ENCODE data around the gene SPIB.
"Not testable (repeated sequence)": the region's sequence is repeated elsewhere in the genome, so short reads cannot be mapped to it uniquely, and the experiment has no call there.

The SPIB gene

GRCh38 chr19:50420127-50420526 is 1.4 kb downstream of the SPIB start:
- no peak for DNase-seq

- no peak for DNase-seq
These were observed 2.1 kb downstream of the SPIB start for GRCh38 chr19:50420808-50421207.

DNA sequence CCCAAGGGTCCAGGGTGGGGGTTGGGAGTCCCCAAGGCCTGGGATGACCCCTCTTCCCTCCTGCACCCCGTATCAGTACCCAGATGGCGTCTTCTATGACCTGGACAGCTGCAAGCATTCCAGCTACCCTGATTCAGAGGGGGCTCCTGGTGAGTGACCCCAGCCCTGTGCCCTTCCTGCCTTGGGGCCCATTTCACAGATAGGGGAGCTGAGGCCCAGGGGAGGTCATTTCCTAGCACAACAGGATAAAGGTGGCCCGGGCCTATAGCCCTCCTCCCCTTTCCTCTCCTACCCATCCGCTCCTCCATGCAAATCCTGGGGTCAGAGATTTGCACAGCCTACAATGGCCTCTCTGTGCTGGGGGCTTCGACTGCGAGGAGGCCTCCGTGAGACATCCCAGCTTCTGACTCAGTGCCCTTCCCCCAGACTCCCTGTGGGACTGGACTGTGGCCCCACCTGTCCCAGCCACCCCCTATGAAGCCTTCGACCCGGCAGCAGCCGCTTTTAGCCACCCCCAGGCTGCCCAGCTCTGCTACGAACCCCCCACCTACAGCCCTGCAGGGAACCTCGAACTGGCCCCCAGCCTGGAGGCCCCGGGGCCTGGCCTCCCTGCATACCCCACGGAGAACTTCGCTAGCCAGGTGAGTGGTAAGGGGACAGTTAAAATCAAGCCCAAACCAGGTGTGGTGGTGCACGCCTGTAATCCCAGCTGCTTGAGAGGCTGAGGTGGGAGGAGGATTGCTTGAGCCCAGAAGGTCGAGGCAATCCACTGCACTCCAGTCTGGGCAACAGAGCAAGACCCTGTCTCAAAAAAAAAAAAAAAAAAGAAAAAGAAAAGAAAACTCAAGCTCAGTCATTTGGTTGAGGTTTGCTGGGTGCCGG is 3.9 kb downstream of the SPIB start:
- no peak for DNase-seq

- no peak for DNase-seq
These were observed 4.8 kb downstream of the SPIB start for GRCh38 chr19:50423279-50424113.

GRCh38 chr19:50425581-50425980 is 6.8 kb downstream of the SPIB start:
- DNase-seq = no peak

DNA sequence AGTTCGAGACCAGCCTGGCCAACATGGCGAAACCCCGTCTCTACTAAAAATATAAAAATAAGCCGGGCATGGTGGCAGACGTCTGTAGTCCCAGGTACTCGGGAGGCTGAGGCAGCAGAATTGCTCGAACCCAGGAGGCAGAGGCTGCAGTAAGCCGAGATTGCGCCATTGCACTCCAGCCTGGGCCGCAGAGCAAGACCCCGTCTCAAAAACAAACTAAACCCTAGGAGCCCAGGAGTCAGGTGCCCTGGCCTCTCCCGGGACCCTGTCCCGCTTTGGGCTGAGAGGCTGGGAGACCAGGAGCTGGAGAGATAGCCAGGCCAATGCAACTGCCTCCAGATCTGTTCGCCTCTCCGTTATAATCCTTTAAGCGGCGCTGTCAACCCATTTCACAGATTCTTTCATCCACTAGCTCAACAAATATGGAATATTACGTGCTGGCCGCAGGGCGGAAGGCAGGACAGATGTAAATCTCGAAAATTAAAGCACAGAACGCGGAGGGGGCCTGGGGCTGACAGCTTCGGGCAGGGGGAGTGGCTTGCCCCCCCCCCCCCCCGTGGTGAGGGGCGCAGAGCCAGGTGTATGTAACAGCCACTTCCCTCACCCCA is 8.7 kb downstream of the SPIB start:
- no peak for DNase-seq

DNA sequence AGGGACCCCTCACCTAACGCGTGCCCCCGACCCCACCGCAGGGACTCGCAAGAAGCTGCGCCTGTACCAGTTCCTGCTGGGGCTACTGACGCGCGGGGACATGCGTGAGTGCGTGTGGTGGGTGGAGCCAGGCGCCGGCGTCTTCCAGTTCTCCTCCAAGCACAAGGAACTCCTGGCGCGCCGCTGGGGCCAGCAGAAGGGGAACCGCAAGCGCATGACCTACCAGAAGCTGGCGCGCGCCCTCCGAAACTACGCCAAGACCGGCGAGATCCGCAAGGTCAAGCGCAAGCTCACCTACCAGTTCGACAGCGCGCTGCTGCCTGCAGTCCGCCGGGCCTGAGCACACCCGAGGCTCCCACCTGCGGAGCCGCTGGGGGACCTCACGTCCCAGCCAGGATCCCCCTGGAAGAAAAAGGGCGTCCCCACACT is 9.3 kb downstream of the SPIB start:
- no peak for DNase-seq

GRCh38 chr19:50428772-50429463 is 10.2 kb downstream of the SPIB start:
- DNase-seq = no peak

DNA sequence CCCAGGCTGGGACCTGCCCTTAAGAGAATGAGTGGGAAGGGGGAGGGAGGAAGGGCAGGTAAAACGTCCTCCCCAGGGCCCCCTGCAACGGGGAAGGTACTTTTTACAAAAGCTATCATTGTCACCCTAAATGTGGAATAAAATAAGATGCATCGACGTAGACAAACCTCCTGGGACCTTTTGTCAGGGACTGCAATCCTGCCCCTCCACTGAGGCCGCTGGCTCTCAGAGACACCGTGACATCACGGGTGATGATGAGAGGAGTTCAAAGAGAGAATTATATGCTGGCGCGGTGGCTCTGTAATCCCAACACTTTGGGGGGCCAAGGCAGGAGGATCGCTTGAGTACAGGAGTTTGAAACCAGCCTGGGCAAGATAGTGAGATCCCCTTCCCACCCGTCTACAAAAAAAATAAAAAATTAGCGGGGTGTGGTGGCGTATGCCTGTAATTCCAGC is 12.2 kb downstream of the SPIB start:
- no peak for DNase-seq

GRCh38 chr19:50431343-50432220 is 12.8 kb downstream of the SPIB start:
- DNase-seq = peak; percentile 40

- DNase-seq = no peak
These were observed 13.7 kb downstream of the SPIB start, which contains the start of gene MYBPC2 for GRCh38 chr19:50432221-50433028. MYBPC2 (plus strand) TSS chr19:50432892; CDS start chr19:50432954, 62 bp downstream.

DNA sequence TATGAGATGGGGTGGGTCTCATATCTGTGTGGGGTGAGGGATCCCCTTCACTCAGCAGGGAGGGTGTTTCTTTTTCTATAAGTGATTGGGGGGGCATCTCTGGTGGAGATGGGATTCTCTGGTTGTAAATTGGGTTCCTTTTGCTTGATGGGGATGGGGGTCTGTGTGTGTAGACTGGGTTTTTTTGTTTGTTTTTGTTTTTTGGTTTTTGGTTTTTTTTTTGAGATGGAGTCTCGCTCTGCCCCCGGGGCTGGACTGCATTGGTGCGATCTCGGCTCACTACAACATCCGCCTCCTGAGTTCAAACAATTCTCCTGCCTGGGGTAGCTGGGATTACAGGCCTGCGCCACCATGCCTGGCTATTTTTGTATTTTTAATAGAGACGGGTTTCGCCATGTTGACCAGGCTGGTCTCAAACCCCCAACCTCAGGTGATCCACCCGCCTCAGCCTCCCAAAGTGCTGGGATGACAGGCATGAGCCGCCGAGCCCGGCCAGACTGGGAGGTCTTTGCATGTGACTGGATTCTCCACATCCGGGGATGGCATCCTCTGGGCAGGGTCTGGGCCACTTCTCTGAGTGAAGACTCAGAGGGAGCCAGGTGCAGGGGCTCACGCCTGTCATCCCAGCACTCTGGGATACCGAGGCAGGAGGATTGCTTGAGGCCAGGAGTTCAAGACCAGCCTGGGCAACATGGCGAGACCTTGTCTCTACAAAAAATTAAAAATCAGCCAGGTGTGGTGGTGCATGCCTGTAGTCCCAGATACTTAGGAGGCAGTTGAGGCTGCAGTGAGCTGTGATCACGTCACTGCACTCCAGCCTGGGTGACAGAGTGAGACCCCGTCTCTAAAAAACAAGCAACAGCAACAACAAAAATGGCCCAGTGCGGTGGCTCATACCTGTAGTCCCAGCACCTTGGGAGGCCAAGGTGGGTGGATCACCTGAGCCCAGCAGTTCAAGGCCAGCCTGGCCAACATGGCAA is 14.8 kb downstream of the SPIB start:
- DNase-seq = no peak

DNA sequence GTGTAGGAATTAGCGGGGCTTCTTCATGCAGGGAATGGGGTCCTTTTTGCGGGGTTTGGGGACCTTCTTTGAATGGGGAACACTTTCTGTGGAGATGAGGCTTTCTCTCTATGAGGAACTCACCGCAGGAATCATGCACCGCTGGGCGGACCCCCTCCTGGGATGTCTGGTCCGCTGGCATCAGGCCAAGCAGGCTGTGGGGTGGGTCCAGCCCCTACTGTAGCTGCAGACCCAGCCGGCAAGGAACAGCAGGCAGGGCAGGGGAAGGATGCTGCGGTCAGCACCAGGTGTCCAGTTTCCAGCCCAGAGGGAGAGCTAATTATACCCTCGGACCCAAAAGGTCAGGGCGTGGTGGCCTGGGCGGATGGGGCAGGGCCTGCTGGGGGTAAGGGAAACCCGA is 15.8 kb downstream of the SPIB start:
- no peak for DNase-seq

GRCh38 chr19:50435221-50435620 is 16.5 kb downstream of the SPIB start:
- DNase-seq = no peak

- DNase-seq = no peak
These were observed 16.9 kb downstream of the SPIB start for GRCh38 chr19:50435627-50436026.

DNA sequence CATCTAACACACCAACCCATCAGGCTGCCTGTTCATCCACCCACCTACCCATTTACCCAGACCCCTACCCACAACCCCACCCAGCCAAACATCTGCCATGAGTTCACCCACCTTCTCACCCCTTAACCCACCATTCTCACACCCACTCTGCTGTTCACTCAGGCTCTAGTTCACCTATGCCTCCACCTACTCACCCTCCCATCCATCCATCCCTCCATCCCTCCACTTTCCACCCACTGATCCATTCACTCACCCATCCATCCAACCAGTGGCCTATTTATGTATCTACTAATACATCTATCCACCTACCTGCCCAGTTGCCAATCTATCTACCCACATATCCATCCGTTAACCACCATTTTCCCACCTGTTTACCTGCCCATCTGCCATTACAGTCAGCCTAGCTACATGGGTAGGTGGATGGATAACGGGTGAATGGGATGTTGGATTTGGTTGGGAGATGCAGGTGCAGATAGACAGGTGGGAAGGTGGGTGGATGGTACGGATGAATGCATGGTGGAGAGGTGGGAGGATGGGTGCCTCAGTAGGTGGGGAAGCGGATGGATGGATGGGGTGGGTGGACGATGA is 19.2 kb downstream of the SPIB start:
- no peak for DNase-seq

- not testable (repeated sequence) for DNase-seq
These were observed 20.4 kb downstream of the SPIB start for GRCh38 chr19:50439130-50439529.

DNA sequence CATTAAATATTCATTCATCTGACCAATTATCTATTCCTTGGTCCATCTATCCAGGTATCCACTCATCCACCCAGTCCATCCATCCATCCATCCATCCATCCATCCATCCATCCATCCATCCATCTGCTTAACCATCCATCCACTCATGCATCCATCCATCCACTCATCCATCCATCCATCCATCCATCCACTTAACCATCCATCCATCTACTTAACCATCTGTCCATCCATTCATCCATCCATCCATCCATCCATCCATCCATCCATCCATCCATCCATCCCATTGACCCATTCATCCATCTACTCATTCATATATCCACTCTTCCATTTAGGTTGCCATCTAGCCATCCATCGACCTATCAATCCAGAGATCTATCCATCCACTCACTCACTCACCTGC is 25.3 kb downstream of the SPIB start:
- DNase-seq = no peak

DNA sequence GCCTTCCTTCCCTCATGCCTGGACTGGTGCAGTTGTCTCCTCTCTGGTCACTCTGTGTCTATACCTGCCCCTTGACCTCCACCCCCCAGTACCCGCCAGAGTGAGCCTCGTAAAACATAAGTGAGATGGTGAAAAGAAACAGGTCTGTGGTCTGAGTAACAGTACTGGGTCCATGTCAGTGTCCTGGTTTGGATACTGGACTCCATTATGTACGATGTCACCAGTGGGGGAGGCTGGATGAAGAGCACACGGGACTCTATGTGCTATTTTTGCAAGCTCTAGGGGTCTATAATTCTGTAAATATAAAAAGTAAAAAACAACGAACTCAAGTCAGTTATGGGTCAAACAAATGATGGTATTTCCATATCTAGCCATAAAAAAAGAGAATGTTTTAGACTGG is 28.3 kb downstream of the SPIB start:
- no peak for DNase-seq
